Left ventricle myocardium inferior (tissue), 1 donor: ENCODE data around the gene DRC7. TPM values are rescaled to one million over a fixed set of nuclear protein-coding genes. Genes with fewer than 3 reads are reported as not detected.

ENCODE experiments used
- DNase-seq: peaks from one replicate; pipeline ENCODE4 v3.0.0-alpha.2; 2020
- H3K27ac ChIP-seq: fragments of 200-600 bp; replicated peaks from 2 replicates; pipeline ENCODE4 v1.8.0; 2021
- H3K27me3 ChIP-seq: fragments of 200-600 bp; 2 replicates; pipeline ENCODE4 v1.8.0; 2021; ENCODE audit warnings: low read depth
- H3K36me3 ChIP-seq: fragments of 200-600 bp; 2 replicates; pipeline ENCODE4 v1.8.0; 2021
- H3K4me1 ChIP-seq: fragments of 200-600 bp; 2 replicates; pipeline ENCODE4 v1.8.0; 2021
- H3K4me3 ChIP-seq: fragments of 200-600 bp; 2 replicates; pipeline ENCODE4 v1.8.0; 2021; ENCODE audit warnings: mild to moderate bottlenecking, moderate library complexity
- H3K9me3 ChIP-seq: fragments of 200-600 bp; replicated peaks from 2 replicates; pipeline ENCODE4 v1.8.0; 2021
- intact Hi-C: fragments of 100-400 bp; cut with micrococcal nuclease; formaldehyde crosslinking; loops from one replicate; pipeline ENCODE4 v1.11.0; 2022
- total RNA-seq: library from RNA; stranded (reverse); fragmentation: NEBNext Ultra II Directional; extraction: Animal tissue kit (Norgen Biotek cat#: 25700); gene quantifications from one replicate; pipeline ENCODE4 v1.2.1, GENCODE V29; 2021
- TF ChIP-seq, protein P1 (sequence below): fragments of 200-600 bp; IDR thresholded peaks from 2 replicates; pipeline ENCODE4 v1.8.0; 2021; ENCODE audit warnings: antibody characterized with exemption, mild to moderate bottlenecking, borderline replicate concordance
- donor health status: DM: no; HTN: yes; CAD: no; lungs with severe emphysema.

The DRC7 gene
- total RNA-seq, 1 donor from 2014 or later = not detected

DNA sequence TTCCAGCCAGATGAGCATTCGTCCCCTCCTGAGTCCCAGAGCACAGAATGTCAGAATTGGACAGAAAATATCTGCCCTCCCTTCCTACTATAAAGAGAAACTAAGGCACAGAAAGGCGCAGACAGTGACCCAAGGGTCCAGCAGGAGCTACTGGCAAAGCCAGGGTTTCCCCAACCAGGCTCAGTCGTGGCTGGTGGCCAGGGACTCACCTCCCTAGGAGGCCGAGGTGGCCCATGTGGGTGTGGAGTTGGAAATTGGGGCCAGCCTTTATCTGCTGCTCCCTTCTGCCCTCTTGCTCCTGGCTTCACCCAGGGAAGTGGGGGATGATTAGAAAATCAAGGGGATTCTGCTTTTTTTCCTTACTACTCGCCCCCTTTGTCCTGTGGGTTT is 1.1 kb downstream of the DRC7 start:
- Histone ChIP-seq H3K36me3 (no peaks in the 10 kb centered on the region), H3K4me3 (no peak overlapping the region), H3K27ac (no peak overlapping the region), H3K4me1 (no peaks in the 10 kb centered on the region), H3K9me3 (no peaks in the 10 kb centered on the region), H3K27me3 (peaks cover 11% of the 10 kb centered on the region)
- DNase-seq = no peak
- intact Hi-C loops = no loop called here
- TF ChIP-seq, protein P1, sequence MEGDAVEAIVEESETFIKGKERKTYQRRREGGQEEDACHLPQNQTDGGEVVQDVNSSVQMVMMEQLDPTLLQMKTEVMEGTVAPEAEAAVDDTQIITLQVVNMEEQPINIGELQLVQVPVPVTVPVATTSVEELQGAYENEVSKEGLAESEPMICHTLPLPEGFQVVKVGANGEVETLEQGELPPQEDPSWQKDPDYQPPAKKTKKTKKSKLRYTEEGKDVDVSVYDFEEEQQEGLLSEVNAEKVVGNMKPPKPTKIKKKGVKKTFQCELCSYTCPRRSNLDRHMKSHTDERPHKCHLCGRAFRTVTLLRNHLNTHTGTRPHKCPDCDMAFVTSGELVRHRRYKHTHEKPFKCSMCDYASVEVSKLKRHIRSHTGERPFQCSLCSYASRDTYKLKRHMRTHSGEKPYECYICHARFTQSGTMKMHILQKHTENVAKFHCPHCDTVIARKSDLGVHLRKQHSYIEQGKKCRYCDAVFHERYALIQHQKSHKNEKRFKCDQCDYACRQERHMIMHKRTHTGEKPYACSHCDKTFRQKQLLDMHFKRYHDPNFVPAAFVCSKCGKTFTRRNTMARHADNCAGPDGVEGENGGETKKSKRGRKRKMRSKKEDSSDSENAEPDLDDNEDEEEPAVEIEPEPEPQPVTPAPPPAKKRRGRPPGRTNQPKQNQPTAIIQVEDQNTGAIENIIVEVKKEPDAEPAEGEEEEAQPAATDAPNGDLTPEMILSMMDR = no peak

DNA sequence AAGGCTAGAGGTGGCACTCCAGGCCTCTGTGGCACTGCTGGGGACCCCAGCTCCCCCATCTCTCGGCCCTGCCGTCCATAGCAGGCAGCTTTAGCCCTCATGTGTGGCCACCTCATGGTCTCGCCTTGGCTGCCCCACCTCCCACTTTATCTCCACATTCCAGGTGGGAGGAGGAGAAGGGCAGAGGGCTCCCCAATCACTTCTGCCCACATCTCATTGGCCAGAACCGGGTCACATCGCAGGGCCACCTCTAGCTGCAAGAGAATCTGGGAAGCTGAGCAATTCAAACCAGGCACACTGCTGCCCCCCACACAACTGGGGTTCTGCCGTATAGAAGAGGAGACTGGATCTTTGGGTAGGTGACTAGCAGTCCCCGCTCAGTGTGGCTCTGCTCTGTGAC is 1.6 kb downstream of the DRC7 start:
- no peaks in the 10 kb centered on the region for H3K36me3 ChIP-seq
- intact Hi-C loops = no loop called here
- TF ChIP-seq, protein P1 = no peak
- no peak overlapping the region for H3K4me3 ChIP-seq
- no peaks in the 10 kb centered on the region for H3K4me1 ChIP-seq
- no peaks in the 10 kb centered on the region for H3K9me3 ChIP-seq
- DNase-seq = no peak
- peaks cover 5% of the 10 kb centered on the region for H3K27me3 ChIP-seq
- H3K27ac ChIP-seq = no peak overlapping the region

DNA sequence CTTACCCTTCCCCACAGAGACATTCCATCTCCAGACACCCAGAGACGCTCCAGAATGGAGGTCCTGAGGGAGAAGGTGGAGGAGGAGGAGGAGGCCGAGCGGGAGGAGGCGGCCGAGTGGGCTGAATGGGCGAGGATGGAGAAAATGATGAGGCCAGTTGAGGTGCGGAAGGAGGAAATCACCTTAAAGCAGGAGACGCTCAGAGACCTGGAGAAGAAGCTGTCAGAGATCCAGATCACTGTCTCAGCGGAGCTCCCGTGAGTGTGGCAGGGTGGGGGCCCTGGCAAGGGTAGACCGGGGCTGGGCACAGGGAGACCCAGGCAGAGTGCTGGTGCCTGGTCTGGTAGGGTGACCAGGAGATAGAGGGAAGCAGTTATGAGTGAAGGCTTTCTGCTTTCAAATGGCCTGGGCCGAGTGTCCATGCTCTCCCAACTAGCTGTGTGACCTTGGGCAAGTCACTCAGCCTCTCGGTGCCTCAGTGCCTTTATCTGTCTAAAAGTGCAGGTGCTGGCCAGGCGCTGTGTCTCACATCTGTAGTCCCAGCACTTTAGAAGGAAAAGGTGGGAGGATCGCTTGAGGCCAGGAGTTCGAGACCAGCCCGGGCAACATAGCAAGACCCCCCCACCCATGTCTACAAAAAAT is 3.4 kb downstream of the DRC7 start:
- intact Hi-C loops = no loop called here
- no peaks in the 10 kb centered on the region for H3K4me1 ChIP-seq
- H3K27ac ChIP-seq = no peak overlapping the region
- no peak for DNase-seq
- H3K27me3 ChIP-seq = peaks cover 5% of the 10 kb centered on the region
- H3K36me3 ChIP-seq = no peaks in the 10 kb centered on the region
- TF ChIP-seq, protein P1 = no peak
- no peak overlapping the region for H3K4me3 ChIP-seq
- H3K9me3 ChIP-seq = no peaks in the 10 kb centered on the region

DNA sequence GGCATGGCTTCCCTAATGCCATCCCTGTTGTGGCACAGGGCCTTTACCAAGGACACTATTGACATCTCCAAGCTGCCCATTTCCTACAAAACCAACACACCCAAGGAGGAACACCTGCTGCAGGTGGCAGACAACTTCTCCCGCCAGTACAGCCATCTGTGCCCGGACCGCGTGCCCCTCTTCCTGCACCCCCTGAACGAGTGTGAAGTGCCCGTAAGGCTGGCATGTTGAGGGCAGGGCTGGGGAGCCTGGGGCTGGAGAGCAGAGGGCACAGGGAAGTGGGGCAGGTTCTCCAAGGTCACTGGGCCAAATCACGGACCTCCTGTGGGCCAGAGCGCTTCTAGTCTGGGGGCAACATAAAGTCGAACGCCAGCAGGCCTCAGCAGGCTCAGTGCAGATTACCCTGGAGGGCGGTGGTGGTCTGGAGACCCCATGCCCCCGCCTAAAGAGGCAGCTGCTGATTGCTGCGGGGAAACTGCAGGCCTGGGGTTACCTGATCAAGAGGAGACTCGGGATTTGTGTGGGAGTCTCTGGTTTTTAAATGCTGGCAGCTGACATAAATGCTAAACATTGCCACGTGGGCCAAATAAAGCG is 4.3 kb downstream of the DRC7 start:
- Histone ChIP-seq H3K27me3 (peaks cover 5% of the 10 kb centered on the region), H3K4me1 (no peaks in the 10 kb centered on the region), H3K9me3 (no peaks in the 10 kb centered on the region), H3K36me3 (no peaks in the 10 kb centered on the region), H3K27ac (no peak overlapping the region), H3K4me3 (no peak overlapping the region)
- no peak for DNase-seq
- TF ChIP-seq, protein P1 = no peak
- intact Hi-C loops = no loop called here

DNA sequence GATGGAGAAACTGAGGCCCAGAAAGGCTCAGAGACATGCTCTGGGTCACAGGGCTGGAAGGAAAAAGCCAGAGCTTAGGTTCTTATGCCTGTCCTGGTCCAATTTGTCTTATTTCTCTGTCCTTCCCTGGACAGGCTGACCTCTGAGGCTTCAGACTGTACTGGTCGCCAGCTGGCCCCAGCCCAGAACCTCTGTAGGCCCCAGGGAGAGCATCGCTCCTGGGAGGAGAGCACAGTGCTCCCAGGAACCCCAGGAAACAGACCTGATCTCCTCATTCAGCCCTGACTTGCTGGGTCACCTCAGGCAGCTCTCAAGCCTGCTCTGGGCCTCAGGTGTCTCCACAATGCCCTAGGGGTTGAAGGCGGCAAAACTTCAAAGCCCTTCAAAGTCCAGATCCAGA is 4.9 kb downstream of the DRC7 start:
- Histone ChIP-seq H3K36me3 (no peaks in the 10 kb centered on the region), H3K27ac (no peak overlapping the region), H3K4me3 (no peak overlapping the region), H3K4me1 (no peaks in the 10 kb centered on the region), H3K27me3 (no peaks in the 10 kb centered on the region), H3K9me3 (no peaks in the 10 kb centered on the region)
- DNase-seq = no peak
- TF ChIP-seq, protein P1 = no peak
- intact Hi-C loops = no loop called here
